GM12878 (cell line): Measurements from ENCODE around the gene SDHC. TPM values are rescaled to one million over a fixed set of nuclear protein-coding genes. Genes with fewer than 3 reads are reported as not detected.
A peak's percentile ranks its signal among the peaks of the same experiment; 100 is the strongest.

Source experiments
- ATF7 ChIP-seq: fragments of 450-650 bp; IDR thresholded peaks from 2 replicates; pipeline ENCODE4 v1.6.1; 2016; ENCODE audit warnings: low read depth, mild to moderate bottlenecking
- CBFB ChIP-seq: IDR thresholded peaks from 2 replicates; pipeline ENCODE4 v1.6.1; 2016; ENCODE audit warnings: antibody characterized with exemption, low read depth
- CREB1 ChIP-seq: IDR thresholded peaks from 2 replicates; pipeline ENCODE4 v1.6.1; 2012; ENCODE audit warnings: low read depth, mild to moderate bottlenecking, inconsistent platforms
- CREM ChIP-seq: IDR thresholded peaks from 2 replicates; pipeline ENCODE4 v1.6.1; 2014; ENCODE audit warnings: antibody characterized with exemption, low read depth
- DPF2 ChIP-seq: fragments of 450-650 bp; IDR thresholded peaks from 2 replicates; pipeline ENCODE4 v1.6.1; 2017; ENCODE audit warnings: mild to moderate bottlenecking
- HCFC1 ChIP-seq: fragments of 150-350 bp; IDR thresholded peaks from 2 replicates; pipeline ENCODE4 v1.6.1; 2014; ENCODE audit warnings: low read length
- HDAC6 ChIP-seq: fragments of 200-600 bp; sonication (generic); IDR thresholded peaks from one replicate; pipeline ENCODE4 v1.8.0; 2017; ENCODE audit warnings: antibody characterized with exemption; ENCODE audit not compliant: unreplicated experiment
- NFIC ChIP-seq: IDR thresholded peaks from 2 replicates; pipeline ENCODE4 v1.6.1; 2012; ENCODE audit warnings: low read depth, mild to moderate bottlenecking, inconsistent platforms, low read length, moderate library complexity
- PML ChIP-seq: IDR thresholded peaks from 2 replicates; pipeline ENCODE4 v1.6.1; 2012; ENCODE audit warnings: low read length, inconsistent platforms
- RB1 ChIP-seq: fragments of 450-650 bp; formaldehyde crosslinking; IDR thresholded peaks from 2 replicates; pipeline ENCODE4 v1.6.1; 2017; ENCODE audit warnings: mild to moderate bottlenecking, borderline replicate concordance
- RFX5 ChIP-seq: IDR thresholded peaks from 2 replicates; pipeline ENCODE4 v1.6.1; 2011; ENCODE audit warnings: low read depth, low read length, improper control_type of control experiment
- TAF1 ChIP-seq: IDR thresholded peaks from 2 replicates; pipeline ENCODE4 v1.6.1; 2011; ENCODE audit warnings: mild to moderate bottlenecking, low read depth, low read length, borderline replicate concordance
- TCF12 ChIP-seq: IDR thresholded peaks from 2 replicates; pipeline ENCODE4 v1.6.1; 2011; ENCODE audit warnings: low read depth, mild to moderate bottlenecking, low read length
- ZNF24 ChIP-seq: fragments of 450-650 bp; IDR thresholded peaks from 2 replicates; pipeline ENCODE4 v1.6.1; 2017; ENCODE audit warnings: antibody characterized with exemption, mild to moderate bottlenecking
- ZSCAN29 ChIP-seq: fragments of 450-650 bp; IDR thresholded peaks from 2 replicates; pipeline ENCODE4 v1.6.1; 2017; ENCODE audit warnings: mild to moderate bottlenecking, moderate library complexity
- ZZZ3 ChIP-seq: IDR thresholded peaks from 2 replicates; pipeline ENCODE4 v1.6.1; 2011; ENCODE audit warnings: low read depth; ENCODE audit not compliant: control insufficient read depth, insufficient read length
- polyA plus RNA-seq, 11 experiments: library from polyadenylated mRNA; depleted of rRNA in 4 of 11; unstranded in 6 of 11; stranded (reverse) in 5 of 11; fragments of >200 nt; fragmentation: Nextera tagmentation in 4 of 11; fragmentation: Illumina TruSeq in 1 of 11; extraction: Ambion mirVana in 4 of 11; extraction: Trizol in 1 of 11; gene quantifications; 1 replicate in 1 of 11; 2 replicates in 10 of 11; pipeline versions ENCODE4 v1.2.1 to v1.2.3, GENCODE V29; 2011 to 2016; ENCODE audit warnings: inconsistent platforms in 2 of 11, missing spikeins in 2 of 11, low read depth in 1 of 11
- total RNA-seq, 4 experiments: library from RNA; depleted of rRNA in 3 of 4; stranded (reverse); fragments of >200 nt in 3 of 4; fragmentation: Illumina TruSeq in 1 of 4; extraction: Trizol in 1 of 4; gene quantifications; 2 replicates each; pipeline versions ENCODE4 v1.2.1 to v1.2.3, GENCODE V29; 2013 to 2021
- TF ChIP-seq, protein P1 (sequence below): fragments of 450-650 bp; IDR thresholded peaks from 2 replicates; pipeline ENCODE4 v1.6.1; 2014; ENCODE audit warnings: mild to moderate bottlenecking
- TF ChIP-seq, protein P2 (sequence below): fragments of 450-650 bp; conservative IDR thresholded peaks from 2 replicates; pipeline ENCODE4 v1.6.1; 2017; ENCODE audit warnings: mild to moderate bottlenecking, moderate library complexity
- TF ChIP-seq, protein P3 (sequence below): fragments of 450-650 bp; IDR thresholded peaks from 2 replicates; pipeline ENCODE4 v1.6.1; 2017; ENCODE audit warnings: low read depth, mild to moderate bottlenecking, moderate library complexity
- TF ChIP-seq, protein P4 (sequence below): fragments of 450-650 bp; IDR thresholded peaks from 2 replicates; pipeline ENCODE4 v1.6.1; 2017; ENCODE audit warnings: mild to moderate bottlenecking, moderate library complexity
- TF ChIP-seq, protein P5 (sequence below): IDR thresholded peaks from 2 replicates; pipeline ENCODE4 v1.6.1; 2011; ENCODE audit warnings: mild to moderate bottlenecking, low read depth, low read length, moderate library complexity; ENCODE audit not compliant: insufficient replicate concordance

The SDHC gene
- total and polyA plus RNA-seq, 10 of the 15 experiments (the other 5 are each of a cell fraction or from before 2014, with no cell fraction given) = 18.4 to 340 (median 178) TPM

DNA sequence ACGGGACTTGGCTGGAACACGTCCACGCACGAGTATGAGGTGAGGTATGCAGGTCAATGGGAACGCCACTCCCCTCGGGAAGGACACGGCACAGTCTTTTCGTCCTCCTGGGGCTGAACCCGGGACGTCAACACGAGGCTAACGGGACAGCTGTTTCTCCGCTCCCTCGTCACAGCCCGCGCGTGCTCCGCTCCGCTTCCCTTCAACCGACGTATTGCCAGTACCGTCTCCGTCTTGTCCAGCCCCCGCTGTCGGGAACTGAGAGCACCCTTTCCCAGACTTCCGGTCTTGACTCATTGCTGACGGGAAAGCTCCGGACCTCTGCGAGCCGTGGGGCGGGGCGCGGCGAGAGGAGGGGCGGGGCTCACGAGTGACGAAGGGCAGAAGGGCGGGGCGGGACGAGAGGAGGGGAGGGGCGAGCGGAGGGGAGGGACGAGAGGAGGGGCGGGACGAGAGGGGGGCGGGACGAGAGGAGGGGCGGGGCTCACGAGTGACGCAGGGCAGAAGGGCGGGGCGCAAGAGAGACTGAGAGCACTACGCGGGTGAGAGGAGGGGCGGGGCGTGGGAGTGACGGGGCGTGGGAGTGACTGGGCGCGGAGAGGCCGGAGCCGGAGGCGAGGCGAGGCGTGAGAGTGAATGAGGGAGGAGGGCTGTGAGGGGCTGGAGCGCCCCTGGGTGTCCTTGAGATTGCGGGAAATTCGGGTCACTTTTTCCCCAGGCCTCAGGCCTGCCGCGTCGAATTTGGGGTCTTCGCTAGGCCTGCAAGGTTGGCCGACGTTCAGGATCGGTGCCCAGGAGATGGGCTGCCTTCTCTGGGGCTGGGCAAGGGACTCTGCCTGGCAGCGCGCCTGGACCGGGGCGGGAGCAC lies 75.7 kb downstream of the SDHC start (continued):
- TF ChIP-seq TAF1 (no peak), CREM (peak; percentile 29; the same call in 1 of the 2 replicates), TCF12 (peak; percentile 64; the same call in 1 of the 2 replicates), PML (no peak), RB1 (peak; percentile 50; the same call in 1 of the 2 replicates), RFX5 (no peak), CBFB (no peak), CREB1 (peak; percentile 78), ATF7 (peak; percentile 70), ZNF24 (no peak), DPF2 (peak; percentile 49), ZSCAN29 (no peak), HCFC1 (0 out of 2 replicates have a peak, but pooled peaks have one; percentile 22), ZZZ3 (no peak), HDAC6 (no peak), NFIC (no peak)
- TF ChIP-seq, protein P1, sequence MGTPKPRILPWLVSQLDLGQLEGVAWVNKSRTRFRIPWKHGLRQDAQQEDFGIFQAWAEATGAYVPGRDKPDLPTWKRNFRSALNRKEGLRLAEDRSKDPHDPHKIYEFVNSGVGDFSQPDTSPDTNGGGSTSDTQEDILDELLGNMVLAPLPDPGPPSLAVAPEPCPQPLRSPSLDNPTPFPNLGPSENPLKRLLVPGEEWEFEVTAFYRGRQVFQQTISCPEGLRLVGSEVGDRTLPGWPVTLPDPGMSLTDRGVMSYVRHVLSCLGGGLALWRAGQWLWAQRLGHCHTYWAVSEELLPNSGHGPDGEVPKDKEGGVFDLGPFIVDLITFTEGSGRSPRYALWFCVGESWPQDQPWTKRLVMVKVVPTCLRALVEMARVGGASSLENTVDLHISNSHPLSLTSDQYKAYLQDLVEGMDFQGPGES = peak; percentile 54; the same call in 1 of the 2 replicates
- TF ChIP-seq, protein P2, sequence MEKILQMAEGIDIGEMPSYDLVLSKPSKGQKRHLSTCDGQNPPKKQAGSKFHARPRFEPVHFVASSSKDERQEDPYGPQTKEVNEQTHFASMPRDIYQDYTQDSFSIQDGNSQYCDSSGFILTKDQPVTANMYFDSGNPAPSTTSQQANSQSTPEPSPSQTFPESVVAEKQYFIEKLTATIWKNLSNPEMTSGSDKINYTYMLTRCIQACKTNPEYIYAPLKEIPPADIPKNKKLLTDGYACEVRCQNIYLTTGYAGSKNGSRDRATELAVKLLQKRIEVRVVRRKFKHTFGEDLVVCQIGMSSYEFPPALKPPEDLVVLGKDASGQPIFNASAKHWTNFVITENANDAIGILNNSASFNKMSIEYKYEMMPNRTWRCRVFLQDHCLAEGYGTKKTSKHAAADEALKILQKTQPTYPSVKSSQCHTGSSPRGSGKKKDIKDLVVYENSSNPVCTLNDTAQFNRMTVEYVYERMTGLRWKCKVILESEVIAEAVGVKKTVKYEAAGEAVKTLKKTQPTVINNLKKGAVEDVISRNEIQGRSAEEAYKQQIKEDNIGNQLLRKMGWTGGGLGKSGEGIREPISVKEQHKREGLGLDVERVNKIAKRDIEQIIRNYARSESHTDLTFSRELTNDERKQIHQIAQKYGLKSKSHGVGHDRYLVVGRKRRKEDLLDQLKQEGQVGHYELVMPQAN = 0 out of 2 replicates have a peak, but pooled peaks have one; percentile 61
- TF ChIP-seq, protein P3, sequence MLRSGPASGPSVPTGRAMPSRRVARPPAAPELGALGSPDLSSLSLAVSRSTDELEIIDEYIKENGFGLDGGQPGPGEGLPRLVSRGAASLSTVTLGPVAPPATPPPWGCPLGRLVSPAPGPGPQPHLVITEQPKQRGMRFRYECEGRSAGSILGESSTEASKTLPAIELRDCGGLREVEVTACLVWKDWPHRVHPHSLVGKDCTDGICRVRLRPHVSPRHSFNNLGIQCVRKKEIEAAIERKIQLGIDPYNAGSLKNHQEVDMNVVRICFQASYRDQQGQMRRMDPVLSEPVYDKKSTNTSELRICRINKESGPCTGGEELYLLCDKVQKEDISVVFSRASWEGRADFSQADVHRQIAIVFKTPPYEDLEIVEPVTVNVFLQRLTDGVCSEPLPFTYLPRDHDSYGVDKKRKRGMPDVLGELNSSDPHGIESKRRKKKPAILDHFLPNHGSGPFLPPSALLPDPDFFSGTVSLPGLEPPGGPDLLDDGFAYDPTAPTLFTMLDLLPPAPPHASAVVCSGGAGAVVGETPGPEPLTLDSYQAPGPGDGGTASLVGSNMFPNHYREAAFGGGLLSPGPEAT = peak; percentile 55; the same call in 1 of the 2 replicates
- TF ChIP-seq, protein P4, sequence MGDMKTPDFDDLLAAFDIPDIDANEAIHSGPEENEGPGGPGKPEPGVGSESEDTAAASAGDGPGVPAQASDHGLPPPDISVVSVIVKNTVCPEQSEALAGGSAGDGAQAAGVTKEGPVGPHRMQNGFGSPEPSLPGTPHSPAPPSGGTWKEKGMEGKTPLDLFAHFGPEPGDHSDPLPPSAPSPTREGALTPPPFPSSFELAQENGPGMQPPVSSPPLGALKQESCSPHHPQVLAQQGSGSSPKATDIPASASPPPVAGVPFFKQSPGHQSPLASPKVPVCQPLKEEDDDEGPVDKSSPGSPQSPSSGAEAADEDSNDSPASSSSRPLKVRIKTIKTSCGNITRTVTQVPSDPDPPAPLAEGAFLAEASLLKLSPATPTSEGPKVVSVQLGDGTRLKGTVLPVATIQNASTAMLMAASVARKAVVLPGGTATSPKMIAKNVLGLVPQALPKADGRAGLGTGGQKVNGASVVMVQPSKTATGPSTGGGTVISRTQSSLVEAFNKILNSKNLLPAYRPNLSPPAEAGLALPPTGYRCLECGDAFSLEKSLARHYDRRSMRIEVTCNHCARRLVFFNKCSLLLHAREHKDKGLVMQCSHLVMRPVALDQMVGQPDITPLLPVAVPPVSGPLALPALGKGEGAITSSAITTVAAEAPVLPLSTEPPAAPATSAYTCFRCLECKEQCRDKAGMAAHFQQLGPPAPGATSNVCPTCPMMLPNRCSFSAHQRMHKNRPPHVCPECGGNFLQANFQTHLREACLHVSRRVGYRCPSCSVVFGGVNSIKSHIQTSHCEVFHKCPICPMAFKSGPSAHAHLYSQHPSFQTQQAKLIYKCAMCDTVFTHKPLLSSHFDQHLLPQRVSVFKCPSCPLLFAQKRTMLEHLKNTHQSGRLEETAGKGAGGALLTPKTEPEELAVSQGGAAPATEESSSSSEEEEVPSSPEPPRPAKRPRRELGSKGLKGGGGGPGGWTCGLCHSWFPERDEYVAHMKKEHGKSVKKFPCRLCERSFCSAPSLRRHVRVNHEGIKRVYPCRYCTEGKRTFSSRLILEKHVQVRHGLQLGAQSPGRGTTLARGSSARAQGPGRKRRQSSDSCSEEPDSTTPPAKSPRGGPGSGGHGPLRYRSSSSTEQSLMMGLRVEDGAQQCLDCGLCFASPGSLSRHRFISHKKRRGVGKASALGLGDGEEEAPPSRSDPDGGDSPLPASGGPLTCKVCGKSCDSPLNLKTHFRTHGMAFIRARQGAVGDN = peak; percentile 93
- TF ChIP-seq, protein P5, sequence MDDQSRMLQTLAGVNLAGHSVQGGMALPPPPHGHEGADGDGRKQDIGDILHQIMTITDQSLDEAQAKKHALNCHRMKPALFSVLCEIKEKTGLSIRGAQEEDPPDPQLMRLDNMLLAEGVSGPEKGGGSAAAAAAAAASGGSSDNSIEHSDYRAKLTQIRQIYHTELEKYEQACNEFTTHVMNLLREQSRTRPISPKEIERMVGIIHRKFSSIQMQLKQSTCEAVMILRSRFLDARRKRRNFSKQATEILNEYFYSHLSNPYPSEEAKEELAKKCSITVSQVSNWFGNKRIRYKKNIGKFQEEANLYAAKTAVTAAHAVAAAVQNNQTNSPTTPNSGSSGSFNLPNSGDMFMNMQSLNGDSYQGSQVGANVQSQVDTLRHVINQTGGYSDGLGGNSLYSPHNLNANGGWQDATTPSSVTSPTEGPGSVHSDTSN = peak; percentile 80
